T1000 (cell line): ENCODE results near the gene SNRNP25.
A peak's percentile ranks its signal among the peaks of the same experiment; 100 is the strongest.

Source experiments
- DNase-seq: peaks from one replicate; lab custom pipeline; 2025; ENCODE audit warnings: mixed read lengths; lab: John Stamatoyannopoulos, UW

The SNRNP25 gene

DNA sequence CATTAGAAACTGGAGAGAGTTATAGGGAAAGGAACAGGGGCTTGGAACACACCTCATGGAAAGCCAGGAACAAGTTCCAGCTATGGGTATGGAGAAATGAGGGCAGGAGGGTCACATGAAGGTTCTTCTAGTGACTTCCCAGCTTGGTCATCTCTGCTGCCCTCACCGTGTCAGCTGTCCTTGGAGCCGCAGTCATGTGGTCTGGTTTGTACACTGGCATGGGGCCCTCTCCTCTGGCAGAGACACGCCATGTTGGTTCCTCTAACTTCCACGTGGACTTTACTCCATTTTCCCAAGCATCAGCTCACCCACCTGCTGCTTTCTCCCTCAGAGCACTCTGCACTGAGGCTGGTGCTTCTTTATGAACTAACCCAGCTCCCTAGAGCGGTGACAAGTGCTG lies 50.7 kb downstream of the SNRNP25 start:
- no peak for DNase-seq

DNA sequence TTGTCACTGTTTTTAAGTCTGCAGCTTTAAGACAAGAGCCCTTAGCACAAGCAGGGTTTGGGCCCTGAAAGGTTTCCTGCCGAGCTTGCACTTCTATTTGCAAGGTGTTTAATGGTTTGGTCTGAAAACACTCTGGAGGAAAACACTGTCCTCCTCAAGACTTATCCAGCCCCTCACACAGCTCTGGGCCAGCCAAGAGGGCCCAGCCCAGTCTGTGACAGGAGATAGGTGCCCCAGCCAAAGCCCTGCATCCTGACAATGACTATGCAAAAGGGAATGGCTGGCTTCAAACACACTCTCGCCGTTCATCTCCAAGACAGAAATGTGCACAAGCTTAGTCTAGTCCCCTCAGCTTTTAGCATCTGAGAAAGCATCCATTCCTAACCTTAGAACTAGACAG lies 51.3 kb downstream of the SNRNP25 start:
- DNase-seq: no peak

DNA sequence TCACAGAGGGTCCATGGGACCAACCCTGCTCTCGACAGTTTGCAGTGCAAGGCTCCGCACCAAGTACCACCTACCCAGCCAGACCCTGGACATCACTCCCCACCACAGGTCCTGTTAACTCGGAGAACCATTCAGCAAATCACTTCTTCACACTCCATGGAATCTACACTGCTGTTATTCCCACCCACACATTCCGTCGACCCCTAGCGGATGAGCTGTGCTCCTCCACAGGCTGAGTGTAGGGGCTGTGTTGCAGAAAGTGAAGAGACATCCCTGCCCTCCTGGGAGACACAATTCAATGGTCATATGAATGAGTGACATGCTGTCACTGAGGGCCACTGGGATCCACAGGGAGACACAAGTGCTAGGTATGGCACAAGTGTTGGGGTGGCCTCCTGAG lies 51.9 kb downstream of the SNRNP25 start:
- DNase-seq: no peak

DNA sequence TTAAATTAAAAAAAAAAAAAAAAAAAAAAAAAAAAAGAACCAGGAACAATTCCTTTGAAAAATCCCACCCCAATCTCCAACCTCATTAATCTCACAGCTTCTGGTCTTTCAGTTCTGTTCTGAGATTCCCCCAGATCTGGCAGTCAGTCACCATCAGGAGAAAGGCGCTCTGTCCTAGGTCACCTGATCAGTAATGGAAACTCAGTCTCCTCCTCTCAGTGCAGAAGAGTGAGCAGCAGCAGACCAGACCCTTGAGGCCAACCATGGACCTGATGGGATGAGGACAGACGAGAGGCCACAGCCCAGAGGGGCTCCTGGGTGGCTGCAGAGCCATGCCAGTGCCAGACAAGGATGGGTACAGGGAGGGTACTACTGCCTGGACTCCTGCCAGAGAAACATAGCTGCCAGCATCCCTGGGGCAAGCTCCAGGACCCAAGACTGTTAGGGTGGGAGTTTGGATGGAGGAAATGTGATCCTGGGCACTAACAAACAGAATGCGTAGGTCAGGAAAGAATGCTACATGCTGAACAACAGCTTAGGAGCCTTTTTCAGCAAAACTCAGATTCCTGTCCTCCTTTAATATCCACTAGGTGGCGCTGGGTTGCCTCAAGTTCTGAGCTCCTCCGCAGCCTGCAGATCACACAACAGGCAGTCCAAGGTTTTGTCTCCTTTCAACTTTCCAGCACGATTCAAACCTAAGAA lies 53.1 kb downstream of the SNRNP25 start:
- DNase-seq: peak; percentile 59
